HCT116 (cell line): ENCODE results near the gene SSRP1. TPM values are rescaled to one million over a fixed set of nuclear protein-coding genes. Genes with fewer than 3 reads are reported as not detected.

ENCODE experiments used
- ATAC-seq: fragments of 200-7000 bp; cut with Tn5 transposase; 2 replicates; pipeline ENCODE4 v1.9.1; 2020; ENCODE audit warnings: mild to moderate bottlenecking, moderate library complexity
- BruUV-seq: library from RNA; stranded (reverse); fragments of 400-500 nt; replicated peaks from 2 replicates; lab custom pipeline; 2021; lab: Mats Ljungman, UMichigan
- CTCF ChIA-PET: fragments of 300-600 bp; sonication (Branson Sonifier 250); formaldehyde crosslinking; loops from one replicate; lab custom pipeline; 2021; ENCODE audit warnings: antibody characterized with exemption; lab: Charles Lee
- POLR2A ChIA-PET: fragments of 300-600, 350-600 bp; sonication (Branson Sonifier 250); formaldehyde crosslinking; loops from one replicate; lab custom pipeline; 2021; ENCODE audit warnings: antibody characterized with exemption; lab: Charles Lee
- RAD21 ChIA-PET, 2 experiments: fragments of 300-600 bp; sonication (Branson Sonifier 250); formaldehyde crosslinking; loops; one replicate each; lab custom pipeline; 2023; ENCODE audit warnings: low total read pairs in 2 of 2; ENCODE audit not compliant: uncharacterized antibody in 2 of 2, unreplicated experiment in 2 of 2, low non-redundant PET in 1 of 2; lab: Charles Lee
- DNase-seq: peaks from one replicate; pipeline ENCODE4 v3.0.0-alpha.2; 2010; ENCODE audit warnings: low read depth, low spot score
- H2AFZ ChIP-seq: fragments of 200-600 bp; shearing (Covaris generic), sonication (generic); 2 replicates; pipeline ENCODE4 v1.6.1; 2017; ENCODE audit warnings: low read depth, mixed run types, mixed read lengths, antibody characterized with exemption, low read length; ENCODE audit not compliant: poor library complexity, severe bottlenecking
- H3K27ac ChIP-seq: 2 replicates; pipeline ENCODE4 v1.5.1; 2012; ENCODE audit warnings: low read depth, low read length
- H3K27me3 ChIP-seq: fragments of 200-600 bp; sonication (generic); 2 replicates; pipeline ENCODE4 v1.6.1; 2016; ENCODE audit warnings: mixed run types, low read length, mixed read lengths; ENCODE audit not compliant: insufficient read depth
- H3K36me3 ChIP-seq, 2 experiments: fragments of 200-500 bp in 1 of 2; fragments of 200-600 bp in 1 of 2; sonication (Bioruptor generic) in 1 of 2; sonication (generic) in 1 of 2; 2 replicates each; pipeline versions ENCODE4 v1.5.1 to v1.6.1; 2014 to 2016; ENCODE audit warnings: low read length in 2 of 2, inconsistent platforms in 1 of 2, mixed read lengths in 1 of 2, mixed run types in 1 of 2; ENCODE audit not compliant: insufficient read depth in 2 of 2, control insufficient read depth in 1 of 2
- H3K4me1 ChIP-seq, 2 experiments: fragments of 200-600 bp in 1 of 2; sonication (generic) in 1 of 2; 2 replicates each; pipeline versions ENCODE4 v1.5.1 to v1.6.1; 2012 to 2017; ENCODE audit warnings: low read length in 2 of 2, inconsistent platforms in 1 of 2, mild to moderate bottlenecking in 1 of 2, mixed read lengths in 1 of 2, mixed run types in 1 of 2, moderate library complexity in 1 of 2; ENCODE audit not compliant: insufficient read depth in 2 of 2, control insufficient read depth in 1 of 2
- H3K4me2 ChIP-seq: fragments of 200-600 bp; sonication (generic); 2 replicates; pipeline ENCODE4 v1.6.1; 2017; ENCODE audit warnings: mixed run types, low read length, mixed read lengths
- H3K4me3 ChIP-seq, 2 experiments: fragments of 200-600 bp in 1 of 2; sonication (generic) in 1 of 2; replicated peaks in 1 of 2; 2 replicates each; pipeline ENCODE4 v1.5.1; 2011 to 2016; ENCODE audit warnings: low read length in 2 of 2, control low read depth in 1 of 2, low read depth in 1 of 2, mild to moderate bottlenecking in 1 of 2, mixed read lengths in 1 of 2, mixed run types in 1 of 2
- H3K79me2 ChIP-seq: fragments of 200-600 bp; sonication (generic); 2 replicates; pipeline ENCODE4 v1.6.1; 2017; ENCODE audit warnings: mild to moderate bottlenecking, mixed run types, low read length, moderate library complexity, mixed read lengths; ENCODE audit not compliant: insufficient read depth
- H3K9ac ChIP-seq: fragments of 200-600 bp; sonication (generic); 2 replicates; pipeline ENCODE4 v1.6.1; 2016; ENCODE audit warnings: low read length, mixed read lengths
- H3K9me2 ChIP-seq: fragments of 200-600 bp; sonication (generic), shearing (Covaris generic); 2 replicates; pipeline ENCODE4 v1.6.1; 2017; ENCODE audit warnings: mixed run types, mild to moderate bottlenecking, moderate library complexity; ENCODE audit not compliant: insufficient read depth
- H3K9me3 ChIP-seq, 2 experiments: fragments of 200-500 bp in 1 of 2; fragments of 200-600 bp in 1 of 2; sonication (Bioruptor generic) in 1 of 2; sonication (generic) in 1 of 2; 2 replicates each; pipeline ENCODE4 v1.6.1; 2014 to 2017; ENCODE audit warnings: low read length in 2 of 2, mixed read lengths in 2 of 2, inconsistent platforms in 1 of 2, low read depth in 1 of 2, mild to moderate bottlenecking in 1 of 2, mixed run types in 1 of 2, moderate library complexity in 1 of 2; ENCODE audit not compliant: control insufficient read depth in 1 of 2, insufficient read depth in 1 of 2
- H4K20me1 ChIP-seq: fragments of 200-600 bp; sonication (generic), shearing (Covaris generic); 2 replicates; pipeline ENCODE4 v1.6.1; 2017; ENCODE audit warnings: mixed run types, mild to moderate bottlenecking, moderate library complexity; ENCODE audit not compliant: insufficient read depth
- ATF3 ChIP-seq: IDR thresholded peaks from 2 replicates; pipeline ENCODE4 v1.6.1; 2012
- CEBPB ChIP-seq: IDR thresholded peaks from 2 replicates; pipeline ENCODE4 v1.6.1; 2012; ENCODE audit warnings: low read depth
- FOSL1 ChIP-seq: IDR thresholded peaks from 2 replicates; pipeline ENCODE4 v1.6.1; 2012; ENCODE audit warnings: low read depth
- JUND ChIP-seq: IDR thresholded peaks from 2 replicates; pipeline ENCODE4 v1.6.1; 2012
- POLR2A ChIP-seq: IDR thresholded peaks from 2 replicates; pipeline ENCODE4 v1.7.0; 2011; ENCODE audit warnings: borderline replicate concordance; ENCODE audit not compliant: insufficient read depth, insufficient read length; ENCODE audit errors: extremely low read depth
- POLR2AphosphoS5 ChIP-seq: IDR thresholded peaks from 2 replicates; pipeline ENCODE4 v1.6.1; 2011; ENCODE audit warnings: mild to moderate bottlenecking, low read depth, low read length, moderate library complexity
- REST ChIP-seq: IDR thresholded peaks from 2 replicates; pipeline ENCODE4 v1.6.1; 2012; ENCODE audit warnings: low read depth
- SIN3A ChIP-seq: IDR thresholded peaks from 2 replicates; pipeline ENCODE4 v1.6.1; 2012; ENCODE audit warnings: low read depth
- SP1 ChIP-seq: IDR thresholded peaks from 2 replicates; pipeline ENCODE4 v1.6.1; 2012; ENCODE audit warnings: low read depth
- SRF ChIP-seq: IDR thresholded peaks from 2 replicates; pipeline ENCODE4 v1.6.1; 2012; ENCODE audit warnings: low read depth
- TCF7L2 ChIP-seq: IDR thresholded peaks from 2 replicates; pipeline ENCODE4 v1.7.0; 2011; ENCODE audit warnings: borderline replicate concordance, inconsistent platforms; ENCODE audit not compliant: insufficient read depth, insufficient read length; ENCODE audit errors: extremely low read depth
- YY1 ChIP-seq: IDR thresholded peaks from 2 replicates; pipeline ENCODE4 v1.6.1; 2011; ENCODE audit warnings: low read length, low read depth, moderate library complexity, mild to moderate bottlenecking; ENCODE audit not compliant: insufficient replicate concordance; ENCODE audit errors: extremely low read depth
- ZNF274 ChIP-seq: fragments of 200-500 bp; sonication (Bioruptor generic); IDR thresholded peaks from 2 replicates; pipeline ENCODE4 v1.6.1; 2014; ENCODE audit warnings: mild to moderate bottlenecking, low read depth, low read length, inconsistent platforms
- intact Hi-C: fragments of 100-400 bp; cut with micrococcal nuclease; formaldehyde crosslinking; loops from 2 replicates; pipeline ENCODE4 v1.10.0; 2022
- total RNA-seq: library from RNA; stranded (reverse); gene quantifications from one replicate; pipeline ENCODE4 v1.2.1, GENCODE V29; 2021; ENCODE audit not compliant: unreplicated experiment
- TF ChIP-seq, protein P1 (sequence below): IDR thresholded peaks from 2 replicates; pipeline ENCODE4 v1.6.1; 2011; ENCODE audit warnings: mild to moderate bottlenecking, low read length, moderate library complexity; ENCODE audit not compliant: insufficient replicate concordance; ENCODE audit errors: extremely low read depth

Gene SSRP1
- total RNA-seq, 1 experiment from 2014 or later, result 260 TPM

GRCh38 chr11:57377107-57377506, 41.4 kb upstream of the SSRP1 start:
- Histone ChIP-seq H3K9me3 (no peaks in the 10 kb centered on the region), H4K20me1 (no peaks in the 10 kb centered on the region), H3K4me1 (no peaks in the 10 kb centered on the region), H3K4me3 (no peak overlapping the region), H3K9me2 (no peaks in the 10 kb centered on the region), H2AFZ (no peak overlapping the region), H3K27me3 (peaks cover 27% of the 10 kb centered on the region), H3K79me2 (no peaks in the 10 kb centered on the region), H3K27ac (no peak overlapping the region), H3K36me3 (no peaks in the 10 kb centered on the region), H3K4me2 (no peak overlapping the region), H3K9ac (no peak overlapping the region)
- intact Hi-C loops, result no loop called here
- DNase-seq (no peak), ATAC-seq (no peak)
- CTCF ChIA-PET, result no interaction called here
- TF ChIP-seq ZNF274, result no peak
- TF ChIP-seq CEBPB, result no peak
- no peak for TF ChIP-seq SP1
- TF ChIP-seq TCF7L2, result no peak
- TF ChIP-seq, protein P1, sequence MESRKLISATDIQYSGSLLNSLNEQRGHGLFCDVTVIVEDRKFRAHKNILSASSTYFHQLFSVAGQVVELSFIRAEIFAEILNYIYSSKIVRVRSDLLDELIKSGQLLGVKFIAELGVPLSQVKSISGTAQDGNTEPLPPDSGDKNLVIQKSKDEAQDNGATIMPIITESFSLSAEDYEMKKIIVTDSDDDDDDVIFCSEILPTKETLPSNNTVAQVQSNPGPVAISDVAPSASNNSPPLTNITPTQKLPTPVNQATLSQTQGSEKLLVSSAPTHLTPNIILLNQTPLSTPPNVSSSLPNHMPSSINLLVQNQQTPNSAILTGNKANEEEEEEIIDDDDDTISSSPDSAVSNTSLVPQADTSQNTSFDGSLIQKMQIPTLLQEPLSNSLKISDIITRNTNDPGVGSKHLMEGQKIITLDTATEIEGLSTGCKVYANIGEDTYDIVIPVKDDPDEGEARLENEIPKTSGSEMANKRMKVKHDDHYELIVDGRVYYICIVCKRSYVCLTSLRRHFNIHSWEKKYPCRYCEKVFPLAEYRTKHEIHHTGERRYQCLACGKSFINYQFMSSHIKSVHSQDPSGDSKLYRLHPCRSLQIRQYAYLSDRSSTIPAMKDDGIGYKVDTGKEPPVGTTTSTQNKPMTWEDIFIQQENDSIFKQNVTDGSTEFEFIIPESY, result no peak
- TF ChIP-seq ATF3, result no peak
- TF ChIP-seq POLR2AphosphoS5, result no peak
- TF ChIP-seq SRF, result no peak
- no peak for TF ChIP-seq POLR2A
- no peak for TF ChIP-seq SIN3A
- no peak for TF ChIP-seq JUND
- no peak for TF ChIP-seq REST
- TF ChIP-seq FOSL1, result no peak
- TF ChIP-seq YY1, result no peak
- BruUV-seq, result no TSS peak
- RAD21 ChIA-PET, result no interaction called here
- POLR2A ChIA-PET, result no interaction called here
